Spinal cord (tissue), 10 donors: Measurements from ENCODE around the gene CXCL5. TPM values are rescaled to one million over a fixed set of nuclear protein-coding genes. Genes with fewer than 3 reads are reported as not detected.

Experiments used
- DNase-seq, 6 donors: peaks; one replicate each; pipeline versions ENCODE4 v3.0.0 to v3.0.0-alpha.2; 2013 to 2015; ENCODE audit warnings: low spot score in 6 of 6, low read depth in 4 of 6
- H3K27ac ChIP-seq: one replicate; pipeline ENCODE4 v1.5.1; 2013; ENCODE audit warnings: low read depth, low read length, control low read depth
- H3K27me3 ChIP-seq: one replicate; pipeline ENCODE4 v1.6.1; 2013; ENCODE audit warnings: low read length; ENCODE audit not compliant: control insufficient read depth, insufficient read depth
- H3K36me3 ChIP-seq: one replicate; pipeline ENCODE4 v1.6.1; 2013; ENCODE audit warnings: low read length; ENCODE audit not compliant: control insufficient read depth, insufficient read depth
- H3K4me1 ChIP-seq: one replicate; pipeline ENCODE4 v1.6.1; 2013; ENCODE audit warnings: low read length; ENCODE audit not compliant: control insufficient read depth, insufficient read depth
- H3K4me3 ChIP-seq: one replicate; pipeline ENCODE4 v1.5.1; 2013; ENCODE audit warnings: low read depth, low read length, control low read depth
- H3K9me3 ChIP-seq: one replicate; pipeline ENCODE4 v1.6.1; 2013; ENCODE audit warnings: low read length; ENCODE audit not compliant: control insufficient read depth, insufficient read depth
- WGBS: methylation state at CpG from one replicate; pipeline ENCODE4 v1.1.5; 2013; ENCODE audit warnings: missing lambda C conversion rate; ENCODE audit not compliant: insufficient coverage; 5-methylcytosine and 5-hydroxymethylcytosine counted together
- polyA plus RNA-seq, 2 donors: library from polyadenylated mRNA; unstranded; fragments of 120-200 nt; gene quantifications; one replicate each; pipeline ENCODE4 v1.2.1, GENCODE V29; 2013; ENCODE audit not compliant: insufficient read length in 2 of 2
- total RNA-seq, 2 donors: library from RNA; depleted of rRNA in 1 of 2; stranded (reverse); fragments of 120-200 nt in 1 of 2; fragments of >200 nt in 1 of 2; gene quantifications; one replicate each; pipeline versions ENCODE4 v1.2.3 to v1.2.4, GENCODE V29; 2013 to 2014
- donor health status: healthy.

CXCL5 gene
- total and polyA plus RNA-seq, 4 donors: 0.33 to 1.9 (median 0.79) TPM

DNA sequence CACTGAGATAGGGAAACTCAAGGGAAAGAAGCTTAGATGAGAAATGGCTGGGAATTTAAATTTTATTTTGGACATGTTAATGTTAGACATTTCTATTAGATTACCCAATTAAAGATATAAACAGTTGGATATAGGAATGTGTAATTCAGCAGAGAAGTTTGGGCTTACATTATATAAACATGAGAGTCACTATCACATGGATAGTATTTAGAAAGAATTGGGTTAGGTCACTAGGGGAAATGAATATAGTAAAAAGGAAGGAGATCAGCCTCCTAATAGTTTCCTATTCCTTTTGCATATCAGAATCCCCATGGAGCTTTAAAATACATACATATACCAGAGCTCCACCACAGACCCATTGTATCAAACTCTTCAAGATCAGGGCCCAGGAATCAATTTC is 19.6 kb upstream of the CXCL5 start:
- no peak overlapping the region for H3K4me3 ChIP-seq
- DNase-seq: no peak
- no peak overlapping the region for H3K27ac ChIP-seq
- H3K27me3 ChIP-seq: no peaks in the 10 kb centered on the region
- no peaks in the 10 kb centered on the region for H3K9me3 ChIP-seq
- H3K36me3 ChIP-seq: no peaks in the 10 kb centered on the region
- H3K4me1 ChIP-seq: no peaks in the 10 kb centered on the region

DNA sequence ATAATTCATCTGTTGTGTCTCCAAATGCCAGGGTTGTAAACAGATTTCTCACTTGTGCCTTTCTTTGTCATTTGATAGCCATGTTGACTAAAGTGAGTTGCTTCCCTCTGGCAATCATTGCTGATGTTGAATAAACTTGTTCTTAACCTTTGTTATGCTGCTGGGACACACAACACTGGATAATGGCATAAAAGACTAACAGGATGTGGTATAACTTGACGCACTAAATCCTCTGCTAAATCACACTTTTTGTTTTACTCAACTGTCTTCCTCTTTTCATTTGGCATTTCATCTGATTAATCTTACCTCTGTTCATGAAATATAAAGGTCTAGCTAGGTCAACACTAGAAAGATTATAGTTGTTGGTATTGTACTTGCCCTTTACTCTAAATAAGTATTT is 17.6 kb upstream of the CXCL5 start:
- no peak overlapping the region for H3K27ac ChIP-seq
- WGBS: no CpG with 5 or more reads among the region's 1 CpG
- no peak overlapping the region for H3K4me3 ChIP-seq
- no peaks in the 10 kb centered on the region for H3K4me1 ChIP-seq
- H3K27me3 ChIP-seq: no peaks in the 10 kb centered on the region
- DNase-seq: no peak
- no peaks in the 10 kb centered on the region for H3K36me3 ChIP-seq
- H3K9me3 ChIP-seq: no peaks in the 10 kb centered on the region

DNA sequence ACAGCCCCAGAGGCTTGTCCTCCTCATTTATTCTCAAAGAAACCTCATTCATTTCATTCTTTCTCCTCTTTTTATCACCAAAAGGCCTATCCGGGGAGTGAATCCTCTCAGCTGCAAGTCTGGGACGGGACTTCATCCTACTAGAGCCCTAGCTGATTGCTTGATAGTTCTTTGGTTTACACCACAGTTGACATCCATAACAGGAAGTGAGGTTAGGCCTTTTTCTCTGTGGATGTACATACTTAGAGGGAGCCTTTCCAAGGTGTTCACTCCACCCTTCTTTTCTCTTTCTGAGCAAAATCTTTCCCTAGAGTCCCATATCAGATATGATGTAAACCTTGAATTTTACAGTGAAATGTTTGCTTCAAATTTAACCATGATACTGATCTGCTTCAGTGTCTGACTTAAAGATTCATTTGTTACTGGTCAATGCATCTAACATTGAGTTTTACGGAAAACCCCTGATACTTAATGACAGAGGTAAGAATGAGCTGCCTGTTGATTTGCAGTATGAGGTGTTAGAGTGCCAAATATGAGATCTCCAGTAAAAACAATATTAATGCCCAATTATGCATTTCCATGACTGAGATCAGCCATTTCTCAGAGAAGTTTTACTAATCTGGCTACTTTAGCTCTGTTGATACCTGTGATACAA is 16.8 kb upstream of the CXCL5 start:
- Histone ChIP-seq H3K4me3 (no peak overlapping the region), H3K27ac (no peak overlapping the region), H3K27me3 (no peaks in the 10 kb centered on the region), H3K4me1 (no peaks in the 10 kb centered on the region), H3K36me3 (no peaks in the 10 kb centered on the region), H3K9me3 (no peaks in the 10 kb centered on the region)
- WGBS: no CpG with 5 or more reads among the region's 3 CpGs
- DNase-seq: no peak

DNA sequence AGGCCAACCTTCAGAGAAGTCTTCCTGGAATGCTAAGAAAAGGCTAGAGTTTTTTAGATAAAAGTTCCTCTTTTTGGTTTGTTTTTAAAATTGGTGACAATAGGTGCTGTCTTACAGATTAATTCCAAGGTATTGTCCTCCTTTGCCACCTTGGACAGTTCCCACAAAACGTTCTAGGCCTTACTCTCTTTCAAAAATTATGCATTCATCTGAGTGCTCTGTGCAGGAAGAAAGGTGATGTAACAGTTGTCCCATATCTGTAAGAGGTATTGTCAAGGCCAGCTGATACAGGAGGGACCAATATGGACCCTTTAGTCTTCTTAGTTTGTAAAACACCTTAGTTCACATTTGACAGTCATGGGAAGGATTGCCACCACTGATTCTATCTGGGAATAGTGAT is 15.9 kb upstream of the CXCL5 start:
- Histone ChIP-seq H3K36me3 (no peaks in the 10 kb centered on the region), H3K4me1 (no peaks in the 10 kb centered on the region), H3K27ac (no peak overlapping the region), H3K27me3 (no peaks in the 10 kb centered on the region), H3K9me3 (no peaks in the 10 kb centered on the region), H3K4me3 (no peak overlapping the region)
- no peak for DNase-seq
- WGBS: no CpG with 5 or more reads among the region's 1 CpG

DNA sequence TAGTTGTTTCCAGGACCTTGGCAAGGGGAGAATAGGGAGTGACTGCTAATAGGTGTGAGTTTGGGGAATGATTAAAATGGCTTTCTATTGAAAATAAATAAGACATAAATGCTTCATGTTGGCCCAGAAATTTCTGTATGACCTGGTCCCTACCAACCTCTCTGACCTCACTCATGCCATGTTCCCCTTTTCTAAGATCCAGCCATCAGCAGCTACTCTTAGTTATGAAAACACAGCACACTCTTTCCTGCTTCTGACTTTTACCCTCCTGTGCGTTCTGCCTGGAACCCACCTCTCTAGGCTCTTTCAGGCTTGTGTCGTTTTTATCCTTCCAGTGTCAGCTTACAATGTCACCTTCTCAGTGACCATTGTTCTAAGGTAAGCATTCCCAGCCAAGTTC is 14.8 kb upstream of the CXCL5 start:
- Histone ChIP-seq H3K27ac (no peak overlapping the region), H3K4me3 (no peak overlapping the region), H3K36me3 (no peaks in the 10 kb centered on the region), H3K27me3 (no peaks in the 10 kb centered on the region), H3K4me1 (no peaks in the 10 kb centered on the region), H3K9me3 (no peaks in the 10 kb centered on the region)
- whole genome bisulfite sequencing: 55% methylated on average over 2 of the region's 2 CpGs
- no peak for DNase-seq

DNA sequence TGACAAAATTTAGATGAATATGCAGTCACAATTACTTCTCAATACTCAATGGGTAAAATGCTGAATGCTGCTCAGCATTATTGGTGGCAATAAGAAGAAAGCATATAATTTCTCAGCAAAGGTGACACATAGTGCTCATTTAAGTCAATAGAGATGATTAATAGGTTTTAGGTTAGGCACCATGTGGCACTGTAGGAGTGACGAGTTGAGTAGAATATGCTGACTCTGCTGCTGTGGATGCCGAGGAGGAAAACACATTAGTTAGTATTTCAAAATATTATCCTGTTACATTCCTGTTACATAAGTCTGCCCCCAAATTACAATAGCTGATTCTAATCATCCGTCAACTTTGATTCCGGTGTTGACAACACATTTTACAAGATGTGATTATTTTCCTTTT is 13.7 kb upstream of the CXCL5 start:
- 100% methylated on average over 2 of the region's 4 CpGs for WGBS
- Histone ChIP-seq H3K9me3 (no peaks in the 10 kb centered on the region), H3K27me3 (no peaks in the 10 kb centered on the region), H3K27ac (no peak overlapping the region), H3K4me1 (no peaks in the 10 kb centered on the region), H3K4me3 (no peak overlapping the region), H3K36me3 (no peaks in the 10 kb centered on the region)
- peak in 1 of 6 donors; percentile 46 for DNase-seq

DNA sequence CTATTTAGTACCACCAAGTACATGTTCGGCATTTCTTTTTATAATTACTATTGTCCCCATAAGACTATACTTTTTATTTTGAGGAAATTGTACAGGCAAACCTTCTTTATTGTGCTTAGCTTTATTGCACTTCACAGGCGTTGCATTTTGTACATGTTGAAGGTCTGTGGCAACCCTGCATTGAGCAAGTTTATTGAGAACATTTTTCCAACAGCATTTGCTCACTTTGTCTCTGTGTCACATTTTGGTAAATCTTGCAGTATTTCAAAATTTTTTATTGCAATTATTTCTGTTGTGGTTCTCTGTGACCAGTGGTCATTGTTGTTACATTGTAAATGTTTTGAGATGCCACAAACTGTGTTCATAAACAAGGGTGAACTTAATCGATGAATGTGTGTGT is 10.8 kb upstream of the CXCL5 start:
- no peak for DNase-seq
- H3K9me3 ChIP-seq: no peaks in the 10 kb centered on the region
- no peak overlapping the region for H3K4me3 ChIP-seq
- H3K4me1 ChIP-seq: no peaks in the 10 kb centered on the region
- H3K27ac ChIP-seq: no peak overlapping the region
- WGBS: no CpG with 5 or more reads among the region's 3 CpGs
- H3K36me3 ChIP-seq: no peaks in the 10 kb centered on the region
- no peaks in the 10 kb centered on the region for H3K27me3 ChIP-seq

DNA sequence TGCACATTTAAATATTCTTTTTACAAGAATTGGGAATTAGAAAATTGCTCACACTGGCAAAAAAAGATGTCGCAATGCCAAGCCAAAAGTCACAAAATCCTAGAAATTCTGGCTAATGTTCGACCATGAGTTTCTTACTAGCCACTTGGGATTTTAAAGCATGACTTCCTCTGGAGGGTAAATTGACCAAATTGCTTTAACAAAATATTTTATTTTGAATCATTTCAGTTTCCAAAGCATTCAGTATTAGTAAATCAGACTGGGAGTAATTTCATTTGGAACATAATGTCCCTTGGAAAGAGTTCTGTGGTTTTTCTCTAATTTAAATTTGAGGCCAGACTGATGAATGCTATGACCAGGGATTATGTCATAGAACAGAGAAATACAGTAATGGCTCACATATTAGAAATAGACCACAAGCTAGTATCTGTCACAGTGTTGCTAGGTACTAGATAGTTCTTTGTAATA is 7.6 kb upstream of the CXCL5 start:
- no peak overlapping the region for H3K27ac ChIP-seq
- H3K27me3 ChIP-seq: no peaks in the 10 kb centered on the region
- H3K4me3 ChIP-seq: no peak overlapping the region
- H3K36me3 ChIP-seq: no peaks in the 10 kb centered on the region
- no peak for DNase-seq
- H3K9me3 ChIP-seq: no peaks in the 10 kb centered on the region
- H3K4me1 ChIP-seq: no peaks in the 10 kb centered on the region
- WGBS: 71% methylated on average over 1 of the region's 2 CpGs

DNA sequence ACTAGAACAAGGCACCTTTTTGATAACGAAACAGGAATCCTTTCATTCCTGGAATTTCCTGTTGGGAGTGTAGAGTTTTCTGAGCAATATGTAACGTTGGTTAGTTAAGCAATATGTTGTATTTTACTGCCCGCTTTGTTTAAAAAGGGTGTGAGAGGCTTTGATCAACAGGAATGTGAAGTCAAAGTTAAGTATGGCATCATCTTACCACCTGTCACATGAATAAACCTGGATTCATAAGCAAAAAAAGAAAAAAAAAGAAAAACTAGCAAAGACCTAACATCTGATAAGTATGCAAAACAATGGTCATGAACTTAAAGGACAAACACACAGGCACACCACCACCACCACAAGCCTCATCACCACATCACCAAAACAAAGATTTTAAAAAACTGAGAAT is 7.1 kb upstream of the CXCL5 start:
- DNase-seq: no peak
- Histone ChIP-seq H3K27me3 (no peaks in the 10 kb centered on the region), H3K4me1 (no peaks in the 10 kb centered on the region), H3K27ac (no peak overlapping the region), H3K4me3 (no peak overlapping the region), H3K9me3 (no peaks in the 10 kb centered on the region), H3K36me3 (no peaks in the 10 kb centered on the region)
- 40% methylated on average over 1 of the region's 3 CpGs for WGBS

DNA sequence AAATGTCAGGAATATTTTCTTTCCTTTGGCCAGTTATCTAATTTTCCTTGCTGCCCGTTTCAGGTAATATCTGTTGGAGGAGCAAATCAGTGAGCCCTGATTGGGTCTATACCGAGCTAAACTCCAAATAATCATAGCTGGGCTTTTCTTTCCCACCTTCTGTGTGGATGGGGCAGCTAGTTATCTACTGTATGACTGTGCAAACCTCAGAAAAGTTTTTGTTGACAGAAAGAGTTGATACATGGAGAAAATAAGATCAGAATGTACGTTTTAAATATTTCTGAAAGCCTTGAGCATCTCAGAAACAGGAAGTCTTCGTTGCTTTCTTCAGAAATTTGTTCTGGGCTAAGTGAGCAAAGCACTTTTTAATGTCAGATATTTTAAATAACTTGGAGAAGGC is 6.2 kb upstream of the CXCL5 start:
- no peak for DNase-seq
- H3K9me3 ChIP-seq: no peaks in the 10 kb centered on the region
- no peaks in the 10 kb centered on the region for H3K36me3 ChIP-seq
- 100% methylated on average over 1 of the region's 4 CpGs for WGBS
- no peaks in the 10 kb centered on the region for H3K27me3 ChIP-seq
- H3K4me1 ChIP-seq: no peaks in the 10 kb centered on the region
- H3K27ac ChIP-seq: no peak overlapping the region
- no peak overlapping the region for H3K4me3 ChIP-seq
